HepG2 (cell line): ENCODE measurements around the gene PGC. TPM values are rescaled to one million over a fixed set of nuclear protein-coding genes. Genes with fewer than 3 reads are reported as not detected.

Experiments
- ATAC-seq: fragments of 200-7000 bp; cut with Tn5 transposase; 3 replicates; pipeline ENCODE4 v1.9.1; 2020; ENCODE audit warnings: mild to moderate bottlenecking, moderate library complexity
- BruUV-seq: library from RNA; stranded (reverse); fragments of 400-500 nt; replicated peaks from 2 replicates; lab custom pipeline; 2021; lab: Mats Ljungman, UMichigan
- CTCF ChIA-PET: fragments of 300-600 bp; formaldehyde crosslinking; extraction: SDS; loops from one replicate; lab custom pipeline; 2021; ENCODE audit warnings: low total read pairs, inconsistent platforms, low intra/inter-chr PET ratio; lab: Yijun Ruan, JAX
- POLR2A ChIA-PET: fragments of 350-600 bp; sonication (Branson Sonifier 250); formaldehyde crosslinking; loops from one replicate; lab custom pipeline; 2020; ENCODE audit warnings: antibody characterized with exemption, inconsistent platforms; lab: Yijun Ruan, JAX
- DNase-seq: peaks from one replicate; pipeline ENCODE4 v3.0.0-alpha.2; 2015; ENCODE audit warnings: low spot score
- FAIRE-seq: peaks from 3 replicates; lab custom pipeline; 2011; peaks lifted over from hg19 to GRCh38; lab: Jason Lieb, UNC
- H2AFZ ChIP-seq: one replicate; pipeline ENCODE4 v1.6.1; 2011; ENCODE audit warnings: low read length, inconsistent platforms
- H3K27ac ChIP-seq: fragments of 300-600 bp; 3 replicates; pipeline ENCODE4 v1.8.0; 2011; ENCODE audit warnings: mixed run types, mild to moderate bottlenecking, mixed read lengths, low read length, inconsistent platforms; ENCODE audit not compliant: insufficient read depth; ENCODE audit errors: extremely low read length
- H3K27me3 ChIP-seq, 2 experiments: fragments of 200-600 bp in 1 of 2; 2 replicates in 1 of 2; 3 replicates in 1 of 2; pipeline versions ENCODE4 v1.6.0 to v1.8.0; 2011; ENCODE audit warnings: low read length in 2 of 2, mild to moderate bottlenecking in 2 of 2, moderate library complexity in 2 of 2, inconsistent platforms in 1 of 2; ENCODE audit not compliant: insufficient read depth in 2 of 2, control insufficient read depth in 1 of 2
- H3K36me3 ChIP-seq, 2 experiments: fragments of 200-600 bp in 1 of 2; replicated peaks in 1 of 2; 2 replicates in 1 of 2; 3 replicates in 1 of 2; pipeline versions ENCODE4 v1.5.1 to v1.8.0; 2011; ENCODE audit warnings: low read length in 2 of 2, inconsistent platforms in 1 of 2; ENCODE audit not compliant: insufficient read depth in 2 of 2, control insufficient read depth in 1 of 2
- H3K4me1 ChIP-seq: 2 replicates; pipeline ENCODE4 v1.5.1; 2012; ENCODE audit warnings: low read length, inconsistent platforms; ENCODE audit not compliant: insufficient read depth
- H3K4me2 ChIP-seq: 2 replicates; pipeline ENCODE4 v1.6.0; 2011; ENCODE audit warnings: low read depth, low read length, inconsistent platforms
- H3K4me3 ChIP-seq, 3 experiments: fragments of 200-600 bp in 1 of 3; sonication (generic), shearing (Covaris generic) in 1 of 3; replicated peaks in 1 of 3; 2 replicates each; pipeline ENCODE4 v1.5.1; 2011 to 2016; ENCODE audit warnings: low read length in 3 of 3, inconsistent platforms in 2 of 3, low read depth in 2 of 3, mild to moderate bottlenecking in 2 of 3, control low read depth in 1 of 3, mixed read lengths in 1 of 3; ENCODE audit not compliant: insufficient read depth in 1 of 3
- H3K79me2 ChIP-seq: one replicate; pipeline ENCODE4 v1.6.1; 2011; ENCODE audit warnings: low read length, inconsistent platforms; ENCODE audit not compliant: insufficient read depth
- H3K9ac ChIP-seq: 2 replicates; pipeline ENCODE4 v1.6.0; 2011; ENCODE audit warnings: mild to moderate bottlenecking, low read depth, low read length, inconsistent platforms; ENCODE audit not compliant: insufficient read depth
- H3K9me3 ChIP-seq: 2 replicates; pipeline ENCODE4 v1.5.1; 2012; ENCODE audit warnings: mild to moderate bottlenecking, low read length
- H4K20me1 ChIP-seq: 2 replicates; pipeline ENCODE4 v1.6.0; 2011; ENCODE audit warnings: inconsistent platforms, mild to moderate bottlenecking, low read length, moderate library complexity; ENCODE audit not compliant: insufficient read depth
- BRF2 ChIP-seq: sonication (generic); formaldehyde crosslinking; IDR thresholded peaks from 2 replicates; pipeline ENCODE4 v1.8.1; 2022; ENCODE audit warnings: mild to moderate bottlenecking, missing genetic modification reagents
- DMTF1 ChIP-seq: sonication (generic); formaldehyde crosslinking; IDR thresholded peaks from 2 replicates; pipeline ENCODE4 v1.4.0; 2020; ENCODE audit warnings: mild to moderate bottlenecking, missing genetic modification reagents
- GATA4 ChIP-seq: sonication (generic); IDR thresholded peaks from 2 replicates; pipeline ENCODE4 v1.6.1; 2016; ENCODE audit warnings: antibody characterized with exemption, low read depth, borderline replicate concordance
- GFI1 ChIP-seq: sonication (generic); formaldehyde crosslinking; IDR thresholded peaks from 2 replicates; pipeline ENCODE4 v1.5.0; 2020; ENCODE audit warnings: missing genetic modification reagents, mild to moderate bottlenecking, borderline replicate concordance
- MTF2 ChIP-seq: sonication (generic); formaldehyde crosslinking; IDR thresholded peaks from 2 replicates; pipeline ENCODE4 v1.5.0; 2020; ENCODE audit warnings: missing genetic modification reagents, borderline replicate concordance
- PCBP2 ChIP-seq: fragments of 200-400 bp; formaldehyde crosslinking; optimal IDR thresholded peaks from 2 replicates; pipeline ENCODE3; 2018; ENCODE audit warnings: low read length, low read depth; ENCODE audit not compliant: poor library complexity, severe bottlenecking
- WGBS: methylation state at CpG from one replicate; pipeline ENCODE4 v1.1.6; 2017; ENCODE audit warnings: low lambda C conversion rate; 5-methylcytosine and 5-hydroxymethylcytosine counted together
- in situ Hi-C: cut with HindIII; loops from 2 replicates; pipeline ENCODE4 v1.10.0; 2017; ENCODE audit warnings: low pct_unique_long_range_greater_than_20kb; ENCODE audit not compliant: extremely low pct_ligation_motif_present
- intact Hi-C: fragments of 100-400 bp; cut with micrococcal nuclease; formaldehyde crosslinking; loops from one replicate; pipeline ENCODE4 v1.10.0; 2022; ENCODE audit not compliant: unreplicated experiment
- polyA plus RNA-seq, 8 experiments: library from polyadenylated mRNA; depleted of rRNA in 3 of 8; stranded (reverse) in 7 of 8; unstranded in 1 of 8; fragments of >200 nt; fragmentation: Illumina TruSeq in 4 of 8; extraction: Trizol in 4 of 8; gene quantifications; 2 replicates each; pipeline versions ENCODE4 v1.2.1 to v1.2.3, GENCODE V29; 2011 to 2016; ENCODE audit warnings: low read depth in 4 of 8, missing spikeins in 1 of 8, mixed read lengths in 1 of 8; ENCODE audit not compliant: insufficient read depth in 1 of 8
- total RNA-seq, 5 experiments: library from RNA; depleted of rRNA; stranded (reverse); fragments of >200 nt; fragmentation: Illumina TruSeq; extraction: Trizol; gene quantifications; 2 replicates each; pipeline ENCODE4 v1.2.3, GENCODE V29; 2016; ENCODE audit warnings: low read depth in 1 of 5
- TF ChIP-seq, protein P1 (sequence below): sonication (generic); formaldehyde crosslinking; conservative IDR thresholded peaks from 2 replicates; pipeline ENCODE4 v1.5.0; 2020; ENCODE audit warnings: missing genetic modification reagents
- TF ChIP-seq, protein P2 (sequence below): sonication (generic); formaldehyde crosslinking; IDR thresholded peaks from 2 replicates; pipeline ENCODE4 v1.4.0; 2020; ENCODE audit warnings: missing genetic modification reagents

PGC gene
- total and polyA plus RNA-seq, 2 of the 13 experiments (the other 11 are each of a cell fraction or from before 2014, with no cell fraction given): 426 to 502 TPM

DNA sequence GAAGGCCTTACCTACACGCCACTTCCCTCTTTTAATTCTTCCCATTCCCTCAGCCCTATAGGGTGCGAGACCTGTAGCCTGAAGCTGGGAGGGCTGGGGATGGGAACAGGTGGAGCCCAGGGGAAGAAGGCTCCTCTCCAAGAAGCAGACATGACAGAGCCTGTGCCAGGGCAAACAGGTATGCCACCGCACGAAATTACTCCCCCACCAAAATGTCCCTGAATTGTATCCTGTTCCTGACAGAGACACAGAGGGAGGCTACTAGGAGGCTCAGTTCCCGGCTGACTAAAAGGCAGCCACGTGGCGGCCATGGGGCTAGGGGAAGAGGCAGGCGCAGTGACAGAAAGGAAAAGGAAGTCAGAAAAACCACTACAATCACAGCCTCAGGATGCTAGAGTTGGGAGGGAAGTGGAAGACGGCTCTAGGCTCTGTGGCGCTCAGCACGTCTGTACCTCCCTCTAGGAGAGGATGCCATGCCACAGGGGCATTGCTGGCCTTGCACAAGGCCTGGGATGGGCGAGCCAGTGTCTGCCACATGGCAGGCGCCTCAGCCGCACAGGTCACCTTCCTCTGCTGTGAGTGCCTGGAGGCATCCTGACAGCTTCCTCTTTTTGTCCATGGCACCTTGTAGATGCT is 39.5 kb downstream of the PGC start (continued):
- TF ChIP-seq, protein P1, sequence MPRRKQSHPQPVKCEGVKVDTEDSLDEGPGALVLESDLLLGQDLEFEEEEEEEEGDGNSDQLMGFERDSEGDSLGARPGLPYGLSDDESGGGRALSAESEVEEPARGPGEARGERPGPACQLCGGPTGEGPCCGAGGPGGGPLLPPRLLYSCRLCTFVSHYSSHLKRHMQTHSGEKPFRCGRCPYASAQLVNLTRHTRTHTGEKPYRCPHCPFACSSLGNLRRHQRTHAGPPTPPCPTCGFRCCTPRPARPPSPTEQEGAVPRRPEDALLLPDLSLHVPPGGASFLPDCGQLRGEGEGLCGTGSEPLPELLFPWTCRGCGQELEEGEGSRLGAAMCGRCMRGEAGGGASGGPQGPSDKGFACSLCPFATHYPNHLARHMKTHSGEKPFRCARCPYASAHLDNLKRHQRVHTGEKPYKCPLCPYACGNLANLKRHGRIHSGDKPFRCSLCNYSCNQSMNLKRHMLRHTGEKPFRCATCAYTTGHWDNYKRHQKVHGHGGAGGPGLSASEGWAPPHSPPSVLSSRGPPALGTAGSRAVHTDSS (CRISPR knock-in tag): no peak
- no peak for TF ChIP-seq GFI1 (CRISPR knock-in tag)
- no peak for TF ChIP-seq MTF2 (CRISPR knock-in tag)
- TF ChIP-seq DMTF1: no peak
- TF ChIP-seq GATA4: no peak
- no peak for TF ChIP-seq PCBP2

DNA sequence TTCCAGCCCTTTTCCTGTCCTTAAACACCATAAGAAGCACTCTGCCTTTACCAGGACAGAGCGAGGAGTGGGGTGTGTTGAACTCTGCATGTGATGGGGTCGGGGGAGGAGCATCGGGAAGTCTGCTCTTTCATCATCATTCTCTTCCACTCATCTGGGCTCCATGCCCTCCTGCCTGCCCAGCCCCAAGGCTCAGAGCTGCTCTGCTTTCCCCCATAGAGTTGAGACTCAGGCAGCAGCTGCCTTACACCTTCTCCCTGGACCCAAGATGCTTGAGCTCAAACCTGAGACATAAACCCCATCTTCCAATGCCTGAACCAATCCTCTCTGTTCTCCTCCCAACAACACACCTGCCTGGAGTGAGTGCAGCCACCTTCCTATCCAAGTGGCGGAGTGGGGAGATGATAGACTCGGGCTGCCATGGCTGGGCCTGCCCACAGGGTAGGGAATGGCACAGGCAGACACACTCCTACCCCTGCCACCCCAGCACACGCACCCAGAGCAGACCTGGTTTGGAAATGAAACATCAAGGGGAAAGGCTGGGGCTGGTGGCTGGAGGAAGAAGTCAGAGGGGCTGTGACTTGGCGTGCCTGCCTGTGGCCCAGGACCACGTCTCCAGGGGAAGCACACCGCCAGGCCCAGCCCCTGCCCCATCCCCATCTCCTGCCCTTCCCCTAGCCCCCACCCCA is 40.2 kb downstream of the PGC start:
- TF ChIP-seq BRF2 (CRISPR knock-in tag): no peak
- TF ChIP-seq, protein P2, sequence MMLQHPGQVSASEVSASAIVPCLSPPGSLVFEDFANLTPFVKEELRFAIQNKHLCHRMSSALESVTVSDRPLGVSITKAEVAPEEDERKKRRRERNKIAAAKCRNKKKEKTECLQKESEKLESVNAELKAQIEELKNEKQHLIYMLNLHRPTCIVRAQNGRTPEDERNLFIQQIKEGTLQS (CRISPR knock-in tag): 0 out of 2 replicates have a peak, but pooled peaks have one; percentile 29
- 0 out of 5 replicates have a peak, but pooled peaks cover 0 to 1% of the 10 kb centered on the region in 2 experiments for H3K36me3 ChIP-seq
- DNase-seq (no peak), FAIRE-seq (no peak), ATAC-seq (0 out of 3 replicates have a peak, but pooled peaks have one; percentile 3)
- no peak overlapping the region for H3K9ac ChIP-seq
- H3K9me3 ChIP-seq: no peaks in the 10 kb centered on the region
- intact Hi-C loops (loop anchor here (1.0 kb wide), 2 partner anchors 26 to 69 kb away; no protein-coding TSS in a partner anchor), in situ Hi-C loops (no loop called here)
- no peak overlapping the region for H3K27ac ChIP-seq
- H3K79me2 ChIP-seq: no peaks in the 10 kb centered on the region
- no peak overlapping the region for H3K4me3 ChIP-seq
- no peak overlapping the region for H2AFZ ChIP-seq
- H3K27me3 ChIP-seq: no peaks in the 10 kb centered on the region
- 77% methylated on average over 9 of the region's 9 CpGs for WGBS
- no peak overlapping the region for H3K4me2 ChIP-seq
- no TSS peak for BruUV-seq
- H4K20me1 ChIP-seq: no peaks in the 10 kb centered on the region
- POLR2A ChIA-PET: interaction anchor here (3.3 kb wide), 1 partner anchor 27 kb away, joined by 22 read pairs; no protein-coding TSS in a partner anchor
- CTCF ChIA-PET: interaction anchor here (2.1 to 4.3 kb wide), 2 partner anchors 69 to 79 kb away, joined by 29 to 61 read pairs; partner anchors contain the start of gene TOMM6
- H3K4me1 ChIP-seq: peaks cover 18% of the 10 kb centered on the region
